Activated CD8-positive, alpha-beta memory T cell treated with anti-CD3 and anti-CD28 coated beads, Interleukin-2, amount 50 U/mL, for 24 hours (primary cell): ENCODE data around the gene LUZP2.

ENCODE experiments used
- DNase-seq: peaks from one replicate; pipeline ENCODE4 v3.0.0-alpha.2; 2020; ENCODE audit errors: extremely low read depth

LUZP2 gene

GRCh38 chr11:24496736-24497725, at the start of gene LUZP2:
TSS of gene LUZP2 (plus strand) at chr11:24497053.
- DNase-seq, result no peak

GRCh38 chr11:24453129-24453718, 43.6 kb upstream of the LUZP2 start:
- no peak for DNase-seq

- DNase-seq, result no peak
Observed at GRCh38 chr11:24457985-24458384, 38.9 kb upstream of the LUZP2 start.

DNA sequence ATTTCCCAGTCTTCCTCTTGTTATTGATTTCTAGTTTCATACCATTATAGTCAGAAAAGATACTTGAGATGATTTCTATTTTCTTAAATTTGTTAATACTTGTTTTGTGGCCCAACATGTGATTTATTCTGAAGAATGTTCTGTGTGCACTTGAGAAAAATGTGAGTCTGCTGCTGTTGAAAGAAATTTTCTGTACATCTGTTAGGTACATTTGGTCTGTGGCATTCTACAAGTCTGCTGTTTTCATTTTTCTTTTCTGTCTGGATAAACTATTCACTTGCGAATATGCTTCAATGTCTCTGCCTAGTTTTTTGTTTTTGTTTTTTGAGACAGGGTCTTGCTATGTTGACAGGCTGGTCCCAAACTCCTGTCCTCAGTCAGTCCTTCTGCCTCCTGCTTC, 26.4 kb upstream of the LUZP2 start:
- DNase-seq, result no peak

GRCh38 chr11:24471084-24471483, 25.8 kb upstream of the LUZP2 start:
- no peak for DNase-seq

DNA sequence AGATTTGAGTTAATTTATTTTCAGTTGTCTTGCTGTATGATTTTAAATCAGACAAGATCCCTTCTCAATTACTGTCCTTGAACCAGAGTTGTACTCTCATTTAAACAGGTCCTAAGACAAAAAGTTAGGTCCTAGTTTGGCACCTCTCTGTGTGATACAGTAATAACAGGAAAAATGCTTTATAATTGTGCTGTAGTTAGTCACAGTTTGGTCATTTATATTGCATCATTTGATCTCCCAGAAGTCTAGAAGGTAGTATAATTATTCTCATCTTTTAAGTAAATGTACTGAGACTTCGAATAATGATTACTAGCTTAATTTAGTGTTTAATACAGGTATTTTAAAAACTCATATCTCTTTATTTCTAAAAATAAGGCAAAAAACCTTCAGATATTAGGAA, 18.1 kb upstream of the LUZP2 start:
- DNase-seq, result no peak

DNA sequence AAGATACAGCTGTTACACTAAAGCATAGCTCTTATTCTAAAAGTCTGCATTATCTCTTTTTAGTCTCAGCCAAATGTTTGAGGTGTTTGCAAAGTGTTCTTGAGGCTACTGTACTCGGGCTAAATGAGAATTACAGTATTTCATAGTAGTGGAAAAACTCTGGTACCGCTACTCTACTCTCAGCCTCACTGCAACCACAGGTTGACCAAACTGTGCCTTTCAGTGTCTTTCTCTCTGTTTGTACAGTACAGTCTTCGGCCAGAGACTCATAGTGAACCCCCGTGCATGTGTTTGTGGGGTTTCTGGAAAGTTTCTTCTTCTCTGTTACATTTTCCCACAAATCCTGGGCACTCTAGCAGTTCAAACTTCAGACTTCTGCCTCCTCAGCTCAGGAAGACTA, 7.4 kb upstream of the LUZP2 start:
- DNase-seq, result no peak

- DNase-seq, result no peak
Observed at GRCh38 chr11:24496386-24496735, 492 bp upstream of the LUZP2 start.

DNA sequence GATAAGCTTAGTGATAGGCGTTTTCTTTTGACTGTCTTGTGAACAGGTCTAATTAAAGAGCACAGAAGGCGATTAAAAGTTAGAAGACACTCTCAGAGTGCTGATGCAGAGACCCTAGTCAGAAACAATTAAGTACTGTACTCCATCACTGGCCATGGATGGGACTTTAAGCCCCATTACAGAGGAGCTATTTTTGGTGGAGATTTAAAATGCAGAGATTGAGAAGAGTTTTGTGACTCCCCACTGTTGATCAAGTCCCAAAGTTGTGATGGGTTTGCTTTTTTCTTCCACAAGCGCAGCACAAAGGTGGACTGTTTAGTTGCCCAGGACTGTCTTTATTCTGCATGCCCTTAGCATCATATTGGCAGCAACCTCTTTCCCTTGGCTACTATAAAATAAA, 978 bp downstream of the LUZP2 start:
- DNase-seq, result no peak

GRCh38 chr11:24502425-24502824, 5.6 kb downstream of the LUZP2 start:
- DNase-seq, result no peak

- no peak for DNase-seq
Observed at GRCh38 chr11:24509114-24509513, 12.3 kb downstream of the LUZP2 start.

DNA sequence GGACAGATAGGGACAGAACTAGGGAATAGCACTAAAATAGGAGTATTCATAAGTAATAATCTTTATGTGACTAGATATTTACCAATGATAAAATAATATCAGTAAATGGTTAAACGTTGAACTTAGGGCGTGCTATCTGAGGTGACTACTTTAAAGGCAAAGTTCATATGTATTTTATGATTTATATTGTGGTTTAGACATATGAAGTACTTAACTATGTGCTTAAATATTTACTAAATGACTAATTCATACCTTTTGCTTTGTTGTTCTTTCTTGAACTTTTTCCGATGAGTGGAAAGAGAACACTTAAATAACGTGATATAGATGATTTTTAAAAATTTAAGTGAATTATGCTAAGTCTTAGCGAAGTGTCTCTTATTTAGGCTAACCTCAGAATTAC, 14.7 kb downstream of the LUZP2 start:
- DNase-seq, result no peak

- no peak for DNase-seq
Observed at GRCh38 chr11:24513479-24514218, 16.8 kb downstream of the LUZP2 start.

GRCh38 chr11:24514219-24514594, 17.4 kb downstream of the LUZP2 start:
- no peak for DNase-seq

DNA sequence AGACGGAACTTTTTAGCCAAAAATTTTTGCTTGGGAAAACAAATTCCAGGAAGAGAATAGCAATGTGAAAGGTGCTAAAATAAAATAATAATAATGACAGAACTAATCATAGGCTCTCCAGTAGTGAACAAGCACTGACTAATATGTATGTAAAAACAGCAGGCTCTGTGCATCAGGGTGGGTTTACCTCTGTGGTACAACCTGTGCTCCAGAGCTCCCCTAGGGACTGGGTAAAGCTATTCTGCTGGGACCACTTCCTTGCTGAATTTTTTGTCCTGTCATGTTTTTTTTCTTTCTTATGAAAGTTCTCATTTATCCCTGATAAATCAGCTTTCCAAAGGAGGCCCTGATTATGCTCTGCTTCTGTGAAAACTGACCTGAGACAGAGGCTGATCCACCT, 18.8 kb downstream of the LUZP2 start:
- no peak for DNase-seq

DNA sequence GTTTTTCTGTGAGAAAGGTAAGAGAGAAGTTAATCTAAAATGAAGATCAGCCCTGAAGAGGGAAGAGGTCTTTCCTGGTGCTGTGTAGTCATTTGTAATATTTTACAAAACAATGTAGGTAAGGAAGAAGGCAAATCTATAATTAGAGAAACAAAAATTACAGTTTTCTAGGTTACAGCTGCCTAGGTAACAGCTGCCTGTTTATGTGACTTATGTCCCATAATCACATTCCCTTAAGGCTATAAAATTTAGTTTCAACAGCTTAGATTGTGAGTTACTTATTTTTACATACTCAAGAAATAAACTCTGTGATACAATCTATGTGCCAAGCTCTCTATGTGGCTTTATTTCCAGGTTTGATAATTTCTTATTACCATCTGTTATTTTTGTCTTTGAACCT, 19.8 kb downstream of the LUZP2 start:
- no peak for DNase-seq

DNA sequence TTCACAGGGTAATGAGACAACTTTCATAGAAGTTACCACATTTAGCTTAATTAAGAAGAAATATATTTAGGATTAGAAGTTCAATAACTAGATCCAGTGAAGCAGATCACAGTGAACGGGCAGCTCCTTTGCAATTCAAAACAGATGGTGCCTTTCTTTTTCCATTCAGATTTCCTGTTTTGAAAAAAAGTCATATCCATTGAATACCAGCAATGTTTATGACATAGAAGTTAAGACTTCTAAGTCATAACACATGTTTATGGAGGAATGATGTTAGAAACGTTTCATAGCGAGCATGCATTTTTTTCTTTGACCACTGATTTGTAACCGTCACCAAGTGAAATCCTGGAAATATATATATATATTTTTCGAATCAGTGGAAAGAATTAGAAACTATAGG, 24.7 kb downstream of the LUZP2 start:
- no peak for DNase-seq

GRCh38 chr11:24524156-24524555, 27.3 kb downstream of the LUZP2 start:
- no peak for DNase-seq

DNA sequence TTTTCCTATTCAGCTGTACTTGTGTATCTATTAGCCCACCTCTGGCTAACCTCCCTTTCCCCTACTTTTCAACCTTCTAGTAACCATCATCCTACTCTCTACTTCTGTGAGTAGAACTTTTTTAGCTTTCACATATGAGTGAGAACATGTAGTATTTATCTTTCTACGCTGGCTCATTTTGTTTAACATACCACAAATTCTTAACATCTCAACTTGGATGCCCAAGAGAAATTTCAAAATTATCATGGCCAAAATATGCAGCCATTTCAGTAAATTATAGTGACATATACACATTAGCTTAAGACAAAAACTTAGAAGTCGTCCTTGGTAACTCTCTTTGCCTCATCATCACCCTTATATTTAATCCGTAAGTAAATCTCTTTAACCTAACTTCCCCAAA, 34.7 kb downstream of the LUZP2 start:
- no peak for DNase-seq

- no peak for DNase-seq
Observed at GRCh38 chr11:24543771-24544170, 46.9 kb downstream of the LUZP2 start.

DNA sequence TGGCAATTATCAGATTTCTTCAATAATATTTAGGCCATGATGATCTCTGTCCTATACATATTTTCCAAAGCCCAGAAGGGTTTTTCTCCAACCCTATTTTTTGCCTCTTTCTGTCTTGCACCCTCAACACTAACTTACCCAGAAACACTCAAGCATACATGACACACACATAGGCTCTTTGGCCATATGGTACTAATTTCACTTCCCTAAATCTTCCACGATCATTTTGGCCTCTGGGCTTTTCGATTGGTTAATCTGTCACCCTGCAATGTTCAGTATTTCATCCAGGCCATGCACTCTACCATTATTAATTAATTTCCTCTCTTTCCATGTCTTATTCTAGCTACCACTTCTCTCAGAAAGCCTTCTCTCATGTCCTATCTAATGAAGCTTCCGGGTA, 59.8 kb downstream of the LUZP2 start:
- no peak for DNase-seq

DNA sequence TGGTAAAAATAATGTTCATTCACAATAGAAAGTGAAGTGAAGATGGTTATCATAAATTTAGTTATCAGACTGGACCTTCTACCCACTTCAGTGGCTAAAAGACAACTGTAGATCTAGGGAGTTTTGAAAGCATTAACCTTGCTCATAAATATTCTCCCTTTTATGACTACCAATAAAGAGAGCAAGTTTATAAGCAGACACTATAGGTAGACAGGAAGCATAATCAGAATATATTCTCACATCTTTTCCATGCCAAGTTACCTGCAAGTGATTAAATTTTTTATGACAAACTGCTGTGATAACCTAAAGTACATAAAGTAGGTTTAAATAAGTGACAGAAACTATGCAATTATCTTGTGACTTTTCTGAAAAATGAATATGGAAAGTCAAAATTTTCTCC, 62.5 kb downstream of the LUZP2 start:
- no peak for DNase-seq

DNA sequence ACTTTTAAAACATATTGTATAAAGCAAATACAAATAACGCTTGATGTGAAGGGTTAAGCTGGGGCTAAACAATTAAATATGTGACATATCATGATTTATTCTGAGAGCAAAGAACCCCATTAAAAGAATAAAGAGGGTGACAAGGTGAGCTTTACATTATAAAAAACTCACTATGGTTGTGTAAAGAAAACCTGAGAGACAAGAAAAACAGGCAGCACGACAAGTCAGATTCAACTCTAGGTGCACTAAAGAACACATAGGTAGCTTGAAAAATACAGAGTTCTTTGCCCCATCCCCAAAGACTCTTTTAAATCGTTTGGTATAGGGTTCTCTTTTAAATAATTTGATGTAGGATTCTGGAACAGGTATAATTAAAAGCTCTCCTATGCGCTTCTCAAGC, 63.5 kb downstream of the LUZP2 start:
- DNase-seq, result no peak
